A549 (cell line): ENCODE results near the gene SCUBE1. TPM values are rescaled to one million over a fixed set of nuclear protein-coding genes. Genes with fewer than 3 reads are reported as not detected.

Source experiments
- ATAC-seq, 2 experiments: fragments of 200-7000 bp in 1 of 2; fragments of >200 bp in 1 of 2; cut with Nextera tagmentation in 1 of 2; cut with Tn5 transposase in 1 of 2; 3 replicates each; pipeline versions ENCODE4 v1.8.0 to v1.9.1; 2018 to 2020; ENCODE audit warnings: mild to moderate bottlenecking in 1 of 2, moderate library complexity in 1 of 2
- CTCF ChIA-PET: fragments of 300-600 bp; sonication (Branson Sonifier 250); formaldehyde crosslinking; extraction: SDS; loops from one replicate; lab custom pipeline; 2021; ENCODE audit warnings: antibody characterized with exemption, inconsistent platforms; lab: Yijun Ruan, JAX
- POLR2A ChIA-PET: fragments of 350-600 bp; formaldehyde crosslinking; extraction: SDS; loops from one replicate; lab custom pipeline; 2021; ENCODE audit warnings: antibody characterized with exemption, inconsistent platforms; lab: Yijun Ruan, JAX
- DNase-seq, 2 experiments: peaks; one replicate each; pipeline versions ENCODE4 v3.0.0 to v3.0.0-alpha.2; 2011 to 2016; ENCODE audit warnings: low read depth in 1 of 2, low spot score in 1 of 2
- FAIRE-seq: peaks from 2 replicates; lab custom pipeline; 2011; peaks lifted over from hg19 to GRCh38; lab: Jason Lieb, UNC
- H3K27ac ChIP-seq, 2 experiments: fragments of >200 bp; sonication (Bioruptor Twin); formaldehyde crosslinking; 3 replicates each; pipeline ENCODE4 v1.5.1; 2016 to 2017
- H3K4me1 ChIP-seq: fragments of >200 bp; sonication (Bioruptor Twin); formaldehyde crosslinking; 3 replicates; pipeline ENCODE4 v1.6.1; 2016
- H3K4me2 ChIP-seq: fragments of >200 bp; sonication (Bioruptor Twin); formaldehyde crosslinking; 3 replicates; pipeline ENCODE4 v1.6.1; 2016
- H3K4me3 ChIP-seq: fragments of >200 bp; sonication (Bioruptor Twin); formaldehyde crosslinking; 3 replicates; pipeline ENCODE4 v1.5.1; 2016
- H3K9me3 ChIP-seq: fragments of >200 bp; sonication (Bioruptor Twin); formaldehyde crosslinking; 3 replicates; pipeline ENCODE4 v1.6.1; 2016
- BHLHE40 ChIP-seq: IDR thresholded peaks from 2 replicates; pipeline ENCODE4 v1.6.1; 2012; ENCODE audit warnings: low read depth, low read length, inconsistent platforms
- CBX2 ChIP-seq: fragments of 200-600 bp; sonication (generic); IDR thresholded peaks from 2 replicates; pipeline ENCODE4 v1.6.1; 2016; ENCODE audit warnings: low read depth, mild to moderate bottlenecking, borderline replicate concordance
- CBX8 ChIP-seq: fragments of 200-600 bp; sonication (generic); IDR thresholded peaks from 2 replicates; pipeline ENCODE4 v1.6.1; 2016
- CHD4 ChIP-seq: fragments of 200-600 bp; sonication (generic); IDR thresholded peaks from 2 replicates; pipeline ENCODE4 v1.6.1; 2016; ENCODE audit warnings: antibody characterized with exemption, mild to moderate bottlenecking, borderline replicate concordance
- EHF ChIP-seq: fragments of 250-450 bp; sonication (Bioruptor Pico); IDR thresholded peaks from 2 replicates; pipeline ENCODE4 v1.5.0; 2020; ENCODE audit warnings: mild to moderate bottlenecking
- FOXS1 ChIP-seq: fragments of 250-450 bp; sonication (Bioruptor Pico); IDR thresholded peaks from 2 replicates; pipeline ENCODE4 v1.5.0; 2020; ENCODE audit warnings: mild to moderate bottlenecking, moderate library complexity
- GATA3 ChIP-seq: IDR thresholded peaks from 2 replicates; pipeline ENCODE4 v1.6.1; 2012; ENCODE audit warnings: borderline replicate concordance
- HDAC2 ChIP-seq: fragments of 200-600 bp; sonication (generic); IDR thresholded peaks from 2 replicates; pipeline ENCODE4 v1.6.1; 2016
- HOXB13 ChIP-seq: fragments of 250-450 bp; sonication (Bioruptor Pico); IDR thresholded peaks from 2 replicates; pipeline ENCODE4 v1.5.0; 2020; ENCODE audit warnings: low read depth, mild to moderate bottlenecking, moderate library complexity
- JUN ChIP-seq, 2 experiments: fragments of >200 bp; sonication (Bioruptor Twin); formaldehyde crosslinking; IDR thresholded peaks; 2 replicates in 1 of 2; 3 replicates in 1 of 2; pipeline ENCODE4 v1.6.1; 2016 to 2017
- JUNB ChIP-seq: fragments of >200 bp; sonication (Bioruptor Twin); formaldehyde crosslinking; IDR thresholded peaks from 2 replicates; pipeline ENCODE4 v1.6.1; 2016
- KDM1A ChIP-seq: fragments of 200-600 bp; sonication (generic); IDR thresholded peaks from 2 replicates; pipeline ENCODE4 v1.6.1; 2016; ENCODE audit warnings: low read depth, mild to moderate bottlenecking
- KDM5A ChIP-seq: fragments of 200-600 bp; sonication (generic); IDR thresholded peaks from 2 replicates; pipeline ENCODE4 v1.6.1; 2016; ENCODE audit warnings: antibody characterized with exemption, mild to moderate bottlenecking
- MAX ChIP-seq: IDR thresholded peaks from 2 replicates; pipeline ENCODE4 v1.6.1; 2012
- MAZ ChIP-seq: fragments of 150-350 bp; IDR thresholded peaks from 2 replicates; pipeline ENCODE4 v1.6.1; 2014; ENCODE audit warnings: antibody characterized with exemption, low read depth, low read length, borderline replicate concordance
- MYC ChIP-seq: IDR thresholded peaks from 2 replicates; pipeline ENCODE4 v1.6.1; 2012; ENCODE audit warnings: mild to moderate bottlenecking, inconsistent platforms, low read length, improper control_type of control experiment, borderline replicate concordance
- NR3C1 ChIP-seq: fragments of >200 bp; sonication (Bioruptor Twin); formaldehyde crosslinking; IDR thresholded peaks from 3 replicates; pipeline ENCODE4 v1.6.1; 2017
- PHF8 ChIP-seq: fragments of 200-600 bp; sonication (generic); IDR thresholded peaks from 2 replicates; pipeline ENCODE4 v1.6.1; 2016; ENCODE audit warnings: low read depth, mild to moderate bottlenecking, antibody characterized with exemption, moderate library complexity, borderline replicate concordance
- RAD21 ChIP-seq, 2 experiments: fragments of >200 bp in 1 of 2; sonication (Bioruptor Twin) in 1 of 2; formaldehyde crosslinking in 1 of 2; IDR thresholded peaks in 1 of 2; conservative IDR thresholded peaks in 1 of 2; 2 replicates in 1 of 2; 3 replicates in 1 of 2; pipeline ENCODE4 v1.6.1; 2012 to 2018; ENCODE audit warnings: inconsistent platforms in 1 of 2
- RARB ChIP-seq: fragments of 250-450 bp; sonication (Bioruptor Pico); IDR thresholded peaks from 2 replicates; pipeline ENCODE4 v1.8.0; 2021; ENCODE audit warnings: mild to moderate bottlenecking, moderate library complexity
- RNF2 ChIP-seq: fragments of 200-600 bp; sonication (generic); IDR thresholded peaks from 2 replicates; pipeline ENCODE4 v1.6.1; 2016; ENCODE audit warnings: low read depth, mild to moderate bottlenecking, antibody characterized with exemption, moderate library complexity, borderline replicate concordance
- SREBF2 ChIP-seq: fragments of 450-650 bp; IDR thresholded peaks from 2 replicates; pipeline ENCODE4 v1.6.1; 2014; ENCODE audit warnings: mild to moderate bottlenecking, moderate library complexity
- ZC3H11A ChIP-seq: fragments of 450-650 bp; IDR thresholded peaks from 2 replicates; pipeline ENCODE4 v1.6.1; 2014; ENCODE audit warnings: antibody characterized with exemption, mild to moderate bottlenecking
- ZNF302 ChIP-seq: fragments of 250-450 bp; sonication (Bioruptor Pico); IDR thresholded peaks from 2 replicates; pipeline ENCODE4 v1.9.0; 2021; ENCODE audit warnings: inconsistent platforms, mild to moderate bottlenecking, moderate library complexity
- WGBS: methylation state at CpG from one replicate; pipeline ENCODE4 v1.1.6; 2017; ENCODE audit errors: missing lambda C conversion rate; 5-methylcytosine and 5-hydroxymethylcytosine counted together
- polyA plus RNA-seq, 4 experiments: library from polyadenylated mRNA; depleted of rRNA in 3 of 4; stranded (reverse); fragments of >200 nt; fragmentation: RNase III in 1 of 4; extraction: RNeasy Plus Mini Kit Qiagen cat#74134 plus additional on column Dnase treatment in 1 of 4; gene quantifications; 2 replicates in 3 of 4; 3 replicates in 1 of 4; pipeline ENCODE4 v1.2.3, GENCODE V29; 2011 to 2017

Gene SCUBE1
- polyA plus RNA-seq, 2 of the 4 experiments (the other 2 are of a cell fraction), result 0.01 to 0.12 TPM

- Histone ChIP-seq H3K27ac (no peak overlapping the region), H3K4me2 (no peak overlapping the region)
- DNase-seq, result no peak
- no peak for FAIRE-seq
- CTCF ChIA-PET, result interaction anchor here (1.4 to 3.4 kb wide), 2 partner anchors 9 to 20 kb away, joined by 3 to 21 read pairs; no protein-coding TSS in a partner anchor
- WGBS, result 71% methylated on average over 1 of the region's 13 CpGs
- ATAC-seq, result no peak
- TF ChIP-seq NR3C1, result no peak
- TF ChIP-seq GATA3, result no peak
- no peak for TF ChIP-seq PHF8
- TF ChIP-seq MAZ, result no peak
- no peak for TF ChIP-seq HDAC2
- TF ChIP-seq CBX8, result no peak
- no peak for TF ChIP-seq ZNF302 (CRISPR knock-in tag)
- TF ChIP-seq FOXS1 (CRISPR knock-in tag), result no peak
- no peak for TF ChIP-seq CBX2
- no peak for TF ChIP-seq MAX
- no peak for TF ChIP-seq JUN (IDR thresholded peaks at IDR 0.05)
- TF ChIP-seq EHF, result no peak
- TF ChIP-seq HOXB13 (CRISPR knock-in tag), result no peak
- TF ChIP-seq SREBF2, result no peak
- no peak for TF ChIP-seq KDM5A
- no peak for TF ChIP-seq RAD21 (conservative IDR thresholded peaks at IDR 0.05 in 1 of 2, IDR thresholded peaks at IDR 0.05 in 1 of 2)
- TF ChIP-seq BHLHE40, result no peak
- TF ChIP-seq KDM1A, result no peak
- TF ChIP-seq ZC3H11A, result no peak
- no peak for TF ChIP-seq CHD4
- TF ChIP-seq, all 56 proteins: peak for 0
- POLR2A ChIA-PET, result no interaction called here
- H3K4me3 ChIP-seq, result no peak overlapping the region
- no peaks in the 10 kb centered on the region for H3K9me3 ChIP-seq
- H3K4me1 ChIP-seq, result no peaks in the 10 kb centered on the region
Observed at GRCh38 chr22:43222262-43222661, 120.9 kb downstream of the SCUBE1 start.

- CTCF ChIA-PET, result interaction anchor here (1.4 to 3.4 kb wide), 2 partner anchors 9 to 11 kb away, joined by 3 to 21 read pairs; no protein-coding TSS in a partner anchor
- DNase-seq, result no peak
Observed at GRCh38 chr22:43220625-43221380, 122.4 kb downstream of the SCUBE1 start.

GRCh38 chr22:43218786-43219185 lies 124.4 kb downstream of the SCUBE1 start:
- H3K4me3 ChIP-seq, result no peak overlapping the region
- DNase-seq (no peak), ATAC-seq (no peak), FAIRE-seq (no peak)
- H3K4me1 ChIP-seq, result no peaks in the 10 kb centered on the region
- no peaks in the 10 kb centered on the region for H3K9me3 ChIP-seq
- no peak overlapping the region for H3K4me2 ChIP-seq
- H3K27ac ChIP-seq, result no peak overlapping the region
- WGBS, result 27% methylated on average over 1 of the region's 1 CpG
- ChIA-PET POLR2A (no interaction called here), CTCF (interaction anchor here (0.6 to 1.6 kb wide), 3 partner anchors 11 to 125 kb away, joined by 3 to 5 read pairs (median 4); partner anchors contain the start of gene SCUBE1)
- TF ChIP-seq JUN (IDR thresholded peaks at IDR 0.05) (no peak), RARB (CRISPR knock-in tag) (no peak), KDM5A (no peak), JUNB (no peak)

More at GRCh38 chr22:43220625-43221380, 122.4 kb downstream of the SCUBE1 start:
- Histone ChIP-seq H3K4me2 (no peak overlapping the region), H3K9me3 (no peaks in the 10 kb centered on the region), H3K27ac (no peak overlapping the region), H3K4me1 (no peaks in the 10 kb centered on the region), H3K4me3 (no peak overlapping the region)
- POLR2A ChIA-PET, result no interaction called here
- TF ChIP-seq ZC3H11A, result no peak
- no peak for TF ChIP-seq NR3C1
- no peak for TF ChIP-seq CBX8
- TF ChIP-seq MAX, result no peak
- TF ChIP-seq GATA3, result no peak
- TF ChIP-seq MYC, result no peak
- TF ChIP-seq RNF2, result no peak
- no peak for TF ChIP-seq JUNB
- no peak for FAIRE-seq
- no peak for ATAC-seq
- WGBS, result 59% methylated on average over 9 of the region's 22 CpGs
